ENCODE measurements around the gene ATRX.

Gene ATRX

DNA sequence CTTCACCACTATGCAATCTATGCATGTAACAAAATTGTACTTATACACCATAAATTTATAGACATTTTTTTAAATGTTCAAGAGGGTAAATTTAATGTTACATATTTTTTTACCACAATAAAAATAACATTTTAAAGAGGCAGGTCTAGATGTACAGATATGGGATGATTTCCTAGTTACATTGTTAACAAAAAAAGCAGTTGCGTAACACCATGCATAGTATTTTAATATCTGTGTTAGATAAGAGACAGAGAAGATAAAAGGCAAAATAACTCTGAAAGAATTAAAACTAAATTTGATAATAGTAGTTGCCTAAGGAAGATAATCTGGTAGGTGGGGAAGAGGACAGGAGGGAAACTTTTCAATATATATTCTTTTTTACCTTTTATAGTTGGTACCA lies 9.1 kb upstream of the ATRX start:
- CTCF ChIA-PET = no interaction called here
- TF ChIP-seq NFRKB (IDR thresholded peaks at IDR 0.05) (no peak), CTBP1 (IDR thresholded peaks at IDR 0.05; ENCODE audit: borderline replicate concordance) (no peak)
- DNase-seq (ENCODE audit: extremely low spot score) = no peak
- POLR2A ChIA-PET = no interaction called here

DNA sequence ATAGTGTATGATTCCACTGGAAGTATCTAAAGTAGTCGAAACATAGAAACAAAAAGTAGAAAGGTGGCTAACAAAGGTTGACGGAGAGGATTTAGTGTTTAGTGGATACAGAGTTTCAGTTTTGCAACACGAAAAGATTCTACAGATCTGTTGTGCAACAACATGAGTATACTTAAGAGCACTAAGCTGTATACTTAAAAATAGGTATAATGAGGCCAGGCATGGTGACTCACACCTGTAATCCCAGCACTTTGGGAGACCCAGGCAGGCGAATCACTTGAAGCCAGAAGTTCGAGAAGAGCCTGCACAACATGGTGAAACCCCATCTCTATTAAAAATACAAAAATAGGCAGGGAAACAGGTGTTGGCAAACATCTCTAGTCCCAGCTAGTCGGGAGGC lies 7.9 kb upstream of the ATRX start:
- POLR2A ChIA-PET = no interaction called here
- CTCF ChIA-PET = no interaction called here
- no peak for DNase-seq (ENCODE audit: extremely low spot score)
- TF ChIP-seq NFRKB (IDR thresholded peaks at IDR 0.05) (no peak), BHLHE40 (IDR thresholded peaks at IDR 0.05; ENCODE audit: borderline replicate concordance) (no peak), HDGF (IDR thresholded peaks at IDR 0.05; ENCODE audit: borderline replicate concordance) (no peak), FOXK2 (IDR thresholded peaks at IDR 0.05) (no peak), L3MBTL2 (conservative IDR thresholded peaks at IDR 0.05) (no peak), CTBP1 (IDR thresholded peaks at IDR 0.05; ENCODE audit: borderline replicate concordance) (no peak), ELF4 (IDR thresholded peaks at IDR 0.05) (no peak), FOXM1 (IDR thresholded peaks at IDR 0.05; ENCODE audit: borderline replicate concordance) (no peak), ARNT (IDR thresholded peaks at IDR 0.05) (no peak), FOXA1 (IDR thresholded peaks at IDR 0.05) (no peak), SP1 (IDR thresholded peaks at IDR 0.05) (no peak), TARDBP (IDR thresholded peaks at IDR 0.05) (no peak), ZNF384 (IDR thresholded peaks at IDR 0.05) (no peak)
- TF ChIP-seq, protein P1, sequence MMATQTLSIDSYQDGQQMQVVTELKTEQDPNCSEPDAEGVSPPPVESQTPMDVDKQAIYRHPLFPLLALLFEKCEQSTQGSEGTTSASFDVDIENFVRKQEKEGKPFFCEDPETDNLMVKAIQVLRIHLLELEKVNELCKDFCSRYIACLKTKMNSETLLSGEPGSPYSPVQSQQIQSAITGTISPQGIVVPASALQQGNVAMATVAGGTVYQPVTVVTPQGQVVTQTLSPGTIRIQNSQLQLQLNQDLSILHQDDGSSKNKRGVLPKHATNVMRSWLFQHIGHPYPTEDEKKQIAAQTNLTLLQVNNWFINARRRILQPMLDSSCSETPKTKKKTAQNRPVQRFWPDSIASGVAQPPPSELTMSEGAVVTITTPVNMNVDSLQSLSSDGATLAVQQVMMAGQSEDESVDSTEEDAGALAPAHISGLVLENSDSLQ (IDR thresholded peaks at IDR 0.05) = no peak

DNA sequence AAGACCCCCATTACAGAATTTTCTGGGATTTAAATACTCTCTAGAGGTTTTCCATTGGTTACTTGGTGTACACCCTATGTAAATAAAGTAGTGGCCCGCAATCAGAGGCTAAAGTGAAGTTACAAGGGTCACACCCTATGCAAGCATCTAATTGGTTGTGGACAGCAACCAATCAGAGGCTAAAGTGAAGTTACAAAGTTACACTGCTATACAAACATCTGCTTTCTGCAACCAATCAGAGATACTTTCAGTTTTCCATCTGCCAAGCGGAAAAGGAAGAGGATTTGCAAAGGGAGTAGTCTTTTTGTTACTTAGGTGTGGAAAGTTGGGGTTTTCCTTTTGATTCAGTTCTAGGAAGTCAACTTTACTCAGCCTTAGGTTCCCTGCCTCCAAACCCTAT lies 2.0 kb upstream of the ATRX start:
- TF ChIP-seq SP1 (IDR thresholded peaks at IDR 0.05) (no peak), SUZ12 (IDR thresholded peaks at IDR 0.05) (no peak), FOXM1 (IDR thresholded peaks at IDR 0.05; ENCODE audit: borderline replicate concordance) (no peak), ELF4 (IDR thresholded peaks at IDR 0.05) (no peak), ZNF384 (IDR thresholded peaks at IDR 0.05) (no peak), FOXK2 (IDR thresholded peaks at IDR 0.05) (no peak), NFRKB (IDR thresholded peaks at IDR 0.05) (no peak), L3MBTL2 (conservative IDR thresholded peaks at IDR 0.05) (no peak), BHLHE40 (IDR thresholded peaks at IDR 0.05; ENCODE audit: borderline replicate concordance) (no peak), HDGF (IDR thresholded peaks at IDR 0.05; ENCODE audit: borderline replicate concordance) (no peak), TARDBP (IDR thresholded peaks at IDR 0.05) (no peak), ARNT (IDR thresholded peaks at IDR 0.05) (no peak), CTBP1 (IDR thresholded peaks at IDR 0.05; ENCODE audit: borderline replicate concordance) (no peak), LEF1 (IDR thresholded peaks at IDR 0.05; ENCODE audit: borderline replicate concordance) (no peak), FOXA1 (IDR thresholded peaks at IDR 0.05) (no peak)
- TF ChIP-seq, protein P1 (IDR thresholded peaks at IDR 0.05) = no peak
- ChIA-PET POLR2A (no interaction called here), CTCF (no interaction called here)
- DNase-seq (ENCODE audit: extremely low spot score) = no peak

DNA sequence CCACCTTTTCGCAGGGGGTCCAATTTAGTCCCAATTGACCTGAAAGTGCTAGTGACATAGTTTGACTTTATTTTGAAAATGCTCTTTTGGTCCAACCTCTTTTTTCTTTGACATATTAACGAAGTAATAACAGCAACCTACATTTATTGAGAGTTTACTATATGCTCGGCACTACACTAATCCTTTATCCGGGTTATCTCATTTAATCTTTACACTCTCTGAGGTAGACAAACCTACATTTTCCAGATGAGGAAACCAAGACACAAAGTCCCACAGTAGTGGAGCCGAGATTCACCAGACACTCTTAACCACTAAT lies 307 bp upstream of the ATRX start:
- ChIA-PET POLR2A (interaction anchor here (1.0 kb wide), 1 partner anchor 113 kb away, joined by 3 read pairs; the partner anchor contains the start of gene COX7B), CTCF (no interaction called here)
- TF ChIP-seq FOXA1 (IDR thresholded peaks at IDR 0.05) = no peak
- TF ChIP-seq SUZ12 (IDR thresholded peaks at IDR 0.05) = no peak
- no peak for TF ChIP-seq ZNF384 (IDR thresholded peaks at IDR 0.05)
- TF ChIP-seq FOXM1 (IDR thresholded peaks at IDR 0.05; ENCODE audit: borderline replicate concordance) = no peak
- TF ChIP-seq HDGF (IDR thresholded peaks at IDR 0.05; ENCODE audit: borderline replicate concordance) = no peak
- no peak for TF ChIP-seq SP1 (IDR thresholded peaks at IDR 0.05)
- TF ChIP-seq LEF1 (IDR thresholded peaks at IDR 0.05; ENCODE audit: borderline replicate concordance) = no peak
- TF ChIP-seq NFRKB (IDR thresholded peaks at IDR 0.05) = no peak
- TF ChIP-seq BHLHE40 (IDR thresholded peaks at IDR 0.05; ENCODE audit: borderline replicate concordance) = no peak
- TF ChIP-seq, protein P1 (IDR thresholded peaks at IDR 0.05) = no peak
- TF ChIP-seq L3MBTL2 (conservative IDR thresholded peaks at IDR 0.05) = no peak
- TF ChIP-seq ELF4 (IDR thresholded peaks at IDR 0.05) = no peak
- TF ChIP-seq ARNT (IDR thresholded peaks at IDR 0.05) = no peak
- no peak for TF ChIP-seq TARDBP (IDR thresholded peaks at IDR 0.05)
- DNase-seq (ENCODE audit: extremely low spot score) = no peak

DNA sequence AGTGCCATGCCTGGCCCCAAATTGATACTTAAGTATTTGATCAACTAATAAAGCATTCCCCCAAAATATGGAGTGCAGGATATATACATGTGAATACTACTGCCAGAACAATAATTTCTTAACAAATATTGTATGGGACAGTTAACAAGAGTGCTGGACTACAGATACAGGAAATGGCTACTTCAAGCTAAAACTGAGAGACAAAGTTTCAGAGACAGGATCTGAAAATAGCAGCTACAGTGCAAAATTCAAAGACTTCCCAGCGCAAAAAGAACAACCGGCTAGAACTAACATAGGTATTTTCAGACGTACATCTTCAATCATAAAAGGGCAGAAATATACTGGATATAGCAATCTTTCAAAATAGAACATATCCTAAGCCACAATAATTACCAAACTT lies 6.3 kb downstream of the ATRX start:
- CTCF ChIA-PET = no interaction called here
- POLR2A ChIA-PET = no interaction called here

DNA sequence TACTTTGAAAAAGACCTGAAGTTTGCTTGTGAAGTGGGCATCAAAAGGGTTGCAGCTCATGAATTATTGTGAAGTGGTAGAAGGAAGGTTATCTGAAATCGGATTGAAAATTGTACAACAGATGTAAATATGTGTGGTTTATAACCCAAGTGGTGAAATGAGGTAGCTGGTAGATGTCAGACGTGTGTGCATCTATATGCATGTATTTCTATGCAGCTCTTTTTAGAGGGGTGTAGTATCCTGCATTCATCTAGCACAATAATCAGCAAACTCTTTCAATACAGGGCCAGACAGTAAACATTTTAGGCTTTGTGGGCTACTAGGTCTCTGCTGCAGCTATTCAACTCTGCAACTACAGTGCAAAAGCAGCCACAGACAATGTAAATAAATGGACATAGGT lies 9.4 kb downstream of the ATRX start:
- TF ChIP-seq, protein P1 (IDR thresholded peaks at IDR 0.05) = no peak
- TF ChIP-seq ELF4 (IDR thresholded peaks at IDR 0.05) (no peak), CTBP1 (IDR thresholded peaks at IDR 0.05; ENCODE audit: borderline replicate concordance) (no peak), L3MBTL2 (conservative IDR thresholded peaks at IDR 0.05) (no peak), SP1 (IDR thresholded peaks at IDR 0.05) (no peak), HDGF (IDR thresholded peaks at IDR 0.05; ENCODE audit: borderline replicate concordance) (no peak), NFRKB (IDR thresholded peaks at IDR 0.05) (no peak), FOXA1 (IDR thresholded peaks at IDR 0.05) (no peak), FOXK2 (IDR thresholded peaks at IDR 0.05) (no peak), FOXM1 (IDR thresholded peaks at IDR 0.05; ENCODE audit: borderline replicate concordance) (no peak), TARDBP (IDR thresholded peaks at IDR 0.05) (no peak), ZNF384 (IDR thresholded peaks at IDR 0.05) (no peak), ARNT (IDR thresholded peaks at IDR 0.05) (no peak), BHLHE40 (IDR thresholded peaks at IDR 0.05; ENCODE audit: borderline replicate concordance) (no peak), SUZ12 (IDR thresholded peaks at IDR 0.05) (no peak), LEF1 (IDR thresholded peaks at IDR 0.05; ENCODE audit: borderline replicate concordance) (no peak)
- CTCF ChIA-PET = no interaction called here
- no peak for DNase-seq (ENCODE audit: extremely low spot score)
- POLR2A ChIA-PET = no interaction called here

More for the DNA sequence above, 6.3 kb downstream of the ATRX start:
- TF ChIP-seq FOXA1 (IDR thresholded peaks at IDR 0.05) (no peak), L3MBTL2 (conservative IDR thresholded peaks at IDR 0.05) (no peak), FOXM1 (IDR thresholded peaks at IDR 0.05; ENCODE audit: borderline replicate concordance) (no peak), TARDBP (IDR thresholded peaks at IDR 0.05) (no peak), SUZ12 (IDR thresholded peaks at IDR 0.05) (no peak), NFRKB (IDR thresholded peaks at IDR 0.05) (no peak), LEF1 (IDR thresholded peaks at IDR 0.05; ENCODE audit: borderline replicate concordance) (no peak)
- TF ChIP-seq, protein P1 (IDR thresholded peaks at IDR 0.05) = no peak
- no peak for DNase-seq (ENCODE audit: extremely low spot score)

Data from HEK293T (cell line).